ENCODE data around the gene SLC9A3.

The SLC9A3 gene

DNA sequence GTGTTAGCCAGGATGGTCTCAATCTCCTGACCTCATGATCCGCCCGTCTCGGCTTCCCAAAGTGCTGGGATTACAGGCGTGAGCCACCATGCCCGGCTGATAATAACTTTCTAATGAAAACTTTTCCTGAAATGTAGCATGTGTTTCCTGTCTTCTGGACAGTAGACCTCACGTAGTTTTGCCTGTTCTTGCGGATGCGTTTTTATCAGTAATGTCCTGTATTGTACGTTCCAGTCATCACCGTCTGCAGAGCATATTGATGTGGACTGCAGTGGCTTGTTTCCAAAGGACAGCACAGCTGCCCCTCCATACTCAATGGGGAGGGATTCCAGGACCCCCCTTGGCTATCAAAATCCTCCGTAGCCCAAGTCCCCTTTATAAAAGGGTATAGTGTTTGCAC is 68.4 kb downstream of the SLC9A3 start:
- TF ChIP-seq, protein P1, sequence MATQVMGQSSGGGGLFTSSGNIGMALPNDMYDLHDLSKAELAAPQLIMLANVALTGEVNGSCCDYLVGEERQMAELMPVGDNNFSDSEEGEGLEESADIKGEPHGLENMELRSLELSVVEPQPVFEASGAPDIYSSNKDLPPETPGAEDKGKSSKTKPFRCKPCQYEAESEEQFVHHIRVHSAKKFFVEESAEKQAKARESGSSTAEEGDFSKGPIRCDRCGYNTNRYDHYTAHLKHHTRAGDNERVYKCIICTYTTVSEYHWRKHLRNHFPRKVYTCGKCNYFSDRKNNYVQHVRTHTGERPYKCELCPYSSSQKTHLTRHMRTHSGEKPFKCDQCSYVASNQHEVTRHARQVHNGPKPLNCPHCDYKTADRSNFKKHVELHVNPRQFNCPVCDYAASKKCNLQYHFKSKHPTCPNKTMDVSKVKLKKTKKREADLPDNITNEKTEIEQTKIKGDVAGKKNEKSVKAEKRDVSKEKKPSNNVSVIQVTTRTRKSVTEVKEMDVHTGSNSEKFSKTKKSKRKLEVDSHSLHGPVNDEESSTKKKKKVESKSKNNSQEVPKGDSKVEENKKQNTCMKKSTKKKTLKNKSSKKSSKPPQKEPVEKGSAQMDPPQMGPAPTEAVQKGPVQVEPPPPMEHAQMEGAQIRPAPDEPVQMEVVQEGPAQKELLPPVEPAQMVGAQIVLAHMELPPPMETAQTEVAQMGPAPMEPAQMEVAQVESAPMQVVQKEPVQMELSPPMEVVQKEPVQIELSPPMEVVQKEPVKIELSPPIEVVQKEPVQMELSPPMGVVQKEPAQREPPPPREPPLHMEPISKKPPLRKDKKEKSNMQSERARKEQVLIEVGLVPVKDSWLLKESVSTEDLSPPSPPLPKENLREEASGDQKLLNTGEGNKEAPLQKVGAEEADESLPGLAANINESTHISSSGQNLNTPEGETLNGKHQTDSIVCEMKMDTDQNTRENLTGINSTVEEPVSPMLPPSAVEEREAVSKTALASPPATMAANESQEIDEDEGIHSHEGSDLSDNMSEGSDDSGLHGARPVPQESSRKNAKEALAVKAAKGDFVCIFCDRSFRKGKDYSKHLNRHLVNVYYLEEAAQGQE (IDR thresholded peaks at IDR 0.05; ENCODE audit: low read depth), result no peak
- no peak for TF ChIP-seq YY1 (IDR thresholded peaks at IDR 0.05; ENCODE audit: low read depth)
- no peak for TF ChIP-seq MAX (IDR thresholded peaks at IDR 0.05)
- TF ChIP-seq ZBTB7A (IDR thresholded peaks at IDR 0.05; ENCODE audit: low read depth), result no peak
- TF ChIP-seq EP300 (IDR thresholded peaks at IDR 0.05; ENCODE audit: borderline replicate concordance), result no peak
- no peak for TF ChIP-seq NFIC (IDR thresholded peaks at IDR 0.05)

DNA sequence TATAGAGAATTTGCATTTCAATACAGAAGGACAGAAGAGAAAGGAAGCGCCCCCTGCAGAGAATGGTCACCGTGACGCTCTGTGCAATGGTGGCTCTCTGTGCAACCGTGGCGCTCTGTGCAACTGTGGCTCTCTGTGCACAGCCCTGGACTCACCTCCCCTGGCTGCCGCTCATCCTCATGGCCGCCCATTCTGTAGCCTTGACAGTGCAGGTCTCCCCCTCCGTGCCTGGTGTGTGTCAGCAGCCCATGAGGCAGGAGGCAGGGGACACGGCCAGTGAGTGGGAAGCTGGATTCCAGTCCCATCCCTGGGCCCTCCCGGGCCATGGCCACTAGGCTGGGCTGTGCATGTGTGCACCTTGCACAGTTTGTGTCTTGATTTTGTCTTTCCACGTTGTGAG is 69.3 kb downstream of the SLC9A3 start:
- no peak for TF ChIP-seq EP300 (IDR thresholded peaks at IDR 0.05; ENCODE audit: borderline replicate concordance)
- no peak for TF ChIP-seq CEBPB (IDR thresholded peaks at IDR 0.05)
- TF ChIP-seq TCF12 (IDR thresholded peaks at IDR 0.05; ENCODE audit: low read depth), result no peak
- TF ChIP-seq, protein P1 (IDR thresholded peaks at IDR 0.05; ENCODE audit: low read depth), result no peak
- no peak for TF ChIP-seq FOXM1 (IDR thresholded peaks at IDR 0.05; ENCODE audit: borderline replicate concordance, low read depth)
- no peak for TF ChIP-seq MAX (IDR thresholded peaks at IDR 0.05)
- no peak for TF ChIP-seq ZBTB7A (IDR thresholded peaks at IDR 0.05; ENCODE audit: low read depth)
- no peak for TF ChIP-seq NFIC (IDR thresholded peaks at IDR 0.05)
- TF ChIP-seq USF1 (IDR thresholded peaks at IDR 0.05), result no peak
- TF ChIP-seq TAF1 (IDR thresholded peaks at IDR 0.05; ENCODE audit: low read depth), result no peak
- no peak for TF ChIP-seq CREB1 (IDR thresholded peaks at IDR 0.05; ENCODE audit: low read depth)
- no peak for TF ChIP-seq YY1 (IDR thresholded peaks at IDR 0.05; ENCODE audit: low read depth)
- TF ChIP-seq RAD21 (IDR thresholded peaks at IDR 0.05; ENCODE audit: low read depth), result no peak
- no peak for TF ChIP-seq TEAD4 (IDR thresholded peaks at IDR 0.05)
- no peak for TF ChIP-seq EGR1 (IDR thresholded peaks at IDR 0.05)

GRCh38 chr5:453725-454481 is 70.3 kb downstream of the SLC9A3 start:
- TF ChIP-seq EGR1 (IDR thresholded peaks at IDR 0.05), result no peak

GRCh38 chr5:452978-453710 is 71.1 kb downstream of the SLC9A3 start:
- TF ChIP-seq USF1 (IDR thresholded peaks at IDR 0.05), result no peak
- no peak for TF ChIP-seq NFIC (IDR thresholded peaks at IDR 0.05)
- TF ChIP-seq FOXM1 (IDR thresholded peaks at IDR 0.05; ENCODE audit: borderline replicate concordance, low read depth), result no peak
- TF ChIP-seq MAX (IDR thresholded peaks at IDR 0.05), result no peak
- no peak for TF ChIP-seq CREB1 (IDR thresholded peaks at IDR 0.05; ENCODE audit: low read depth)
- no peak for TF ChIP-seq TAF1 (IDR thresholded peaks at IDR 0.05; ENCODE audit: low read depth)

DNA sequence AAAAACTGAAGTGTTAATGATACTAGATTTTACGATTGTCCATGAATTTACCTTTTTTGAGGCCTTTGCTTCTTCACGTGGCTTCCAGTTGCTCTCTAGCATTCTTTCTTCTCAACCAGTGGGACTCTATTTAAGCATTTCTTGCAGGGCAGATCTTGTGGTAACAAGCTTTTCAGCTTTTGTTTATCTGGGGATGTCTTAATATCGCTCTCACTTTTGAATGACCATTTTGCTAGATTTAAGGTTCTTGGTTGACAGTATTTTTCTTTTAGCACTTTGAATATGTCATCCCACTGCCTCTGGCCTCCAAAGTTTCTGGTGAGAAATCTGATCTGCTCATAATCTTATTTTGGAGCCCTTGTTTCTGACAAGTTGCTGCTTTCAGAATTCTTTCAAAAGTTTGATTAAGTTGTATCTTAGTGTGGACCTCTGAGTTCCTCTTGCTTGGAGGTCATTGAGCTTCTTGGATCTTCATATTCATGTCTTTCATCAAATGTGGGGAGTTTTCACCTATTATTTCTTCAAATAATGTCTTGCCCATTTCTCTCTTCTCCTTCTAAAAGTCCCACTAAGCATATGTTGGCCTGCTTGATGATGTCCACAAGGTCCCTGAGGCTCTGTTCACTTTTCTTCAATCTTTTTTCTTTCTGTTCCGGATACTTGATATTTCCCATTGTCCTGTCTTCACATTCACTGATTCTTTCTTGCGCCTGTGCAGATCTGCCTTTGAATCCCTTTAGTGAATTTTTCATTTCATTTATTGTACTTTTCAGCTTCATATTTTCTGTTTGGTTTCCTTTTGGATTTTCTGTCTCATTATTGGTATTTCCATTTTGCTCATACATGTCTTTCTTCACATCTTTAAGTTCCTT is 72.4 kb downstream of the SLC9A3 start:
- TF ChIP-seq CEBPB (IDR thresholded peaks at IDR 0.05), result no peak
- TF ChIP-seq EGR1 (IDR thresholded peaks at IDR 0.05), result no peak
- no peak for TF ChIP-seq RAD21 (IDR thresholded peaks at IDR 0.05; ENCODE audit: low read depth)
- no peak for TF ChIP-seq ZBTB7A (IDR thresholded peaks at IDR 0.05; ENCODE audit: low read depth)
- TF ChIP-seq NFIC (IDR thresholded peaks at IDR 0.05), result no peak
- no peak for TF ChIP-seq FOXM1 (IDR thresholded peaks at IDR 0.05; ENCODE audit: borderline replicate concordance, low read depth)
- TF ChIP-seq TEAD4 (IDR thresholded peaks at IDR 0.05), result no peak
- no peak for TF ChIP-seq TAF1 (IDR thresholded peaks at IDR 0.05; ENCODE audit: low read depth)
- TF ChIP-seq YY1 (IDR thresholded peaks at IDR 0.05; ENCODE audit: low read depth), result no peak
- TF ChIP-seq USF1 (IDR thresholded peaks at IDR 0.05), result no peak
- no peak for TF ChIP-seq MAX (IDR thresholded peaks at IDR 0.05)
- TF ChIP-seq EP300 (IDR thresholded peaks at IDR 0.05; ENCODE audit: borderline replicate concordance), result no peak
- TF ChIP-seq, protein P1 (IDR thresholded peaks at IDR 0.05; ENCODE audit: low read depth), result no peak
- TF ChIP-seq CREB1 (IDR thresholded peaks at IDR 0.05; ENCODE audit: low read depth), result no peak
- no peak for TF ChIP-seq TCF12 (IDR thresholded peaks at IDR 0.05; ENCODE audit: low read depth)

Data from Ishikawa (cell line).